HepG2 (cell line): ENCODE data around the gene ZFP36. TPM values are rescaled to one million over a fixed set of nuclear protein-coding genes. Genes with fewer than 3 reads are reported as not detected.

ENCODE experiments used
- CENPX ChIP-seq: sonication (generic); formaldehyde crosslinking; IDR thresholded peaks from 2 replicates; pipeline ENCODE4 v1.9.0; 2021; ENCODE audit warnings: mild to moderate bottlenecking, missing genetic modification reagents, moderate library complexity
- FOXA3 ChIP-seq: IDR thresholded peaks from 2 replicates; pipeline ENCODE4 v1.6.1; 2016; ENCODE audit warnings: missing genetic modification reagents, missing compliant biosample characterization
- IKZF1 ChIP-seq: fragments of 450-650 bp; IDR thresholded peaks from 2 replicates; pipeline ENCODE4 v1.7.1; 2016
- IKZF5 ChIP-seq: IDR thresholded peaks from 2 replicates; pipeline ENCODE4 v1.6.1; 2018; ENCODE audit warnings: missing genetic modification reagents, mild to moderate bottlenecking, missing compliant biosample characterization
- KAT2B ChIP-seq: fragments of 150-350 bp; IDR thresholded peaks from 2 replicates; pipeline ENCODE4 v1.6.1; 2014; ENCODE audit warnings: low read depth, low read length, borderline replicate concordance
- MED8 ChIP-seq: sonication (generic); formaldehyde crosslinking; IDR thresholded peaks from 2 replicates; pipeline ENCODE4 v1.8.1; 2023; ENCODE audit warnings: mild to moderate bottlenecking, missing genetic modification reagents; ENCODE audit not compliant: insufficient replicate concordance
- MIER2 ChIP-seq: IDR thresholded peaks from 2 replicates; pipeline ENCODE4 v1.6.1; 2016; ENCODE audit warnings: missing biosample characterization, missing genetic modification reagents
- MTERF4 ChIP-seq: sonication (generic); formaldehyde crosslinking; IDR thresholded peaks from 2 replicates; pipeline ENCODE4 v1.8.0; 2023; ENCODE audit warnings: mild to moderate bottlenecking, missing genetic modification reagents
- MYC ChIP-seq: sonication (generic); formaldehyde crosslinking; IDR thresholded peaks from 2 replicates; pipeline ENCODE4 v1.9.0; 2021; ENCODE audit warnings: missing genetic modification reagents, borderline replicate concordance
- SUZ12 ChIP-seq: fragments of 150-350 bp; IDR thresholded peaks from 2 replicates; pipeline ENCODE4 v1.6.1; 2014; ENCODE audit warnings: low read depth, low read length
- TOE1 ChIP-seq: sonication (generic); formaldehyde crosslinking; IDR thresholded peaks from 2 replicates; pipeline ENCODE4 v1.4.0; 2020; ENCODE audit warnings: mild to moderate bottlenecking, missing genetic modification reagents
- ZEB1 ChIP-seq: IDR thresholded peaks from 2 replicates; pipeline ENCODE4 v1.6.1; 2012; ENCODE audit warnings: mild to moderate bottlenecking, low read depth, inconsistent platforms; ENCODE audit not compliant: insufficient replicate concordance
- ZNF296 ChIP-seq: sonication (generic); formaldehyde crosslinking; conservative IDR thresholded peaks from 2 replicates; pipeline ENCODE4 v1.5.0; 2020; ENCODE audit warnings: mild to moderate bottlenecking, missing genetic modification reagents
- ZNF598 ChIP-seq: sonication (generic); formaldehyde crosslinking; IDR thresholded peaks from 2 replicates; pipeline ENCODE4 v1.5.1; 2020; ENCODE audit warnings: mild to moderate bottlenecking, missing genetic modification reagents, borderline replicate concordance
- ZNF619 ChIP-seq: sonication (generic); formaldehyde crosslinking; IDR thresholded peaks from 2 replicates; pipeline ENCODE4 v1.4.0; 2020; ENCODE audit warnings: mild to moderate bottlenecking, missing genetic modification reagents
- ZNF761 ChIP-seq: sonication (generic); formaldehyde crosslinking; conservative IDR thresholded peaks from 2 replicates; pipeline ENCODE4 v1.4.0; 2020; ENCODE audit warnings: mild to moderate bottlenecking, missing genetic modification reagents
- ZNF768 ChIP-seq: sonication (generic); formaldehyde crosslinking; IDR thresholded peaks from 2 replicates; pipeline ENCODE4 v1.4.0; 2020; ENCODE audit warnings: missing genetic modification reagents
- polyA plus RNA-seq, 8 experiments: library from polyadenylated mRNA; depleted of rRNA in 3 of 8; stranded (reverse) in 7 of 8; unstranded in 1 of 8; fragments of >200 nt; fragmentation: Illumina TruSeq in 4 of 8; extraction: Trizol in 4 of 8; gene quantifications; 2 replicates each; pipeline versions ENCODE4 v1.2.1 to v1.2.3, GENCODE V29; 2011 to 2016; ENCODE audit warnings: low read depth in 4 of 8, missing spikeins in 1 of 8, mixed read lengths in 1 of 8; ENCODE audit not compliant: insufficient read depth in 1 of 8
- total RNA-seq, 5 experiments: library from RNA; depleted of rRNA; stranded (reverse); fragments of >200 nt; fragmentation: Illumina TruSeq; extraction: Trizol; gene quantifications; 2 replicates each; pipeline ENCODE4 v1.2.3, GENCODE V29; 2016; ENCODE audit warnings: low read depth in 1 of 5
- TF ChIP-seq, protein P1 (sequence below): sonication (generic); formaldehyde crosslinking; IDR thresholded peaks from 2 replicates; pipeline ENCODE4 v1.5.0; 2020; ENCODE audit warnings: missing genetic modification reagents
- TF ChIP-seq, protein P2 (sequence below): sonication (generic); formaldehyde crosslinking; IDR thresholded peaks from 2 replicates; pipeline ENCODE4 v1.4.0; 2020; ENCODE audit warnings: missing genetic modification reagents
- TF ChIP-seq, protein P3 (sequence below): sonication (generic); formaldehyde crosslinking; IDR thresholded peaks from 2 replicates; pipeline ENCODE4 v1.8.0; 2022; ENCODE audit warnings: mild to moderate bottlenecking, missing genetic modification reagents
- TF ChIP-seq, protein P4 (sequence below): sonication (generic); formaldehyde crosslinking; IDR thresholded peaks from 2 replicates; pipeline ENCODE4 v1.4.0; 2020; ENCODE audit warnings: mild to moderate bottlenecking, missing genetic modification reagents
- TF ChIP-seq, protein P5 (sequence below): sonication (generic); formaldehyde crosslinking; conservative IDR thresholded peaks from 2 replicates; pipeline ENCODE4 v1.4.0; 2020; ENCODE audit warnings: missing genetic modification reagents

The ZFP36 gene
- total and polyA plus RNA-seq, 2 of the 13 experiments (the other 11 are each of a cell fraction or from before 2014, with no cell fraction given), result 1.4 to 1.7 TPM

DNA sequence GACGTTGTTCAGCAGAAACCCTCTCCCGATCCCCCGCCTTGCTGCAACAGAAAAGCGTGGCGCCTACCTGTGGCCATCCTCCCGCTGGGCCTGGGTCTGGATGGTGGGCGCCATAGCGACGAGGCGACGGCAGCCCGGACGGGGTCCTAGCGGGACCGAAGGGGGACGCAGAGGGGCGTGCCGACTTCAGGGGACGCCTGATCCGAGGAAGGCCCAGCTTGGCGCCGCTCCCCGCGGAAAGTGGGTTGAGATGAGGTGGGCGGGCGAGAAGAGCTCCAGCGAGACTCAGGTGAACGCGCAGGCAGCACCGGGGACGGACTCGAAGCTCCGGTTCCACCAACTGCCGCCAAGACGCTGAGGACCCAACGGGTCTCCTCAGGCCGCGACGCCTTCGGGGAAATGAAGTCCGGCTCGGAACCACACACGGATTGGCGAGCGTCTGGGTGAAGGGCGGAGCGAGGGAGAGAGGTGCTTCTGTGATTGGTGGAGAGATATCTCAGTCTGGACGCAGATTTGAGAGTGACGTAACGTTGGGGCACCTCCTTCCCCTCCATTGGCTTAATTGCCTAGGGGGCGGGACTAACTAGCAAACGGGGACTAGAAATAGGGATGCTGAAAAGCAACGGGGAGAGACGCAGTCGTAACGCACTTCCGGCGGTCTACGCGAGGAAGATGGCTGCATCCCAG is 15.8 kb upstream of the ZFP36 start, which contains the start of the genes MED29 and PAF1 (continued):
- TF ChIP-seq MED8 (CRISPR knock-in tag) (no peak), ZNF619 (CRISPR knock-in tag) (peak; percentile 90), ZEB1 (no peak), ZNF768 (CRISPR knock-in tag) (peak; percentile 36; the same call in 1 of the 2 replicates), TOE1 (no peak), IKZF5 (CRISPR knock-in tag) (peak; percentile 34; the same call in 1 of the 2 replicates), MIER2 (CRISPR knock-in tag) (no peak), SUZ12 (peak; percentile 53; the same call in 1 of the 2 replicates), FOXA3 (CRISPR knock-in tag) (peak; percentile 38), MYC (CRISPR knock-in tag) (peak; percentile 52; the same call in 1 of the 2 replicates), ZNF598 (peak; percentile 86; the same call in 1 of the 2 replicates), ZNF296 (no peak), KAT2B (no peak), CENPX (CRISPR knock-in tag) (no peak), IKZF1 (no peak), MTERF4 (CRISPR knock-in tag) (no peak; the same call in 1 of the 2 replicates), ZNF761 (CRISPR knock-in tag) (peak; percentile 91)
- TF ChIP-seq, protein P1, sequence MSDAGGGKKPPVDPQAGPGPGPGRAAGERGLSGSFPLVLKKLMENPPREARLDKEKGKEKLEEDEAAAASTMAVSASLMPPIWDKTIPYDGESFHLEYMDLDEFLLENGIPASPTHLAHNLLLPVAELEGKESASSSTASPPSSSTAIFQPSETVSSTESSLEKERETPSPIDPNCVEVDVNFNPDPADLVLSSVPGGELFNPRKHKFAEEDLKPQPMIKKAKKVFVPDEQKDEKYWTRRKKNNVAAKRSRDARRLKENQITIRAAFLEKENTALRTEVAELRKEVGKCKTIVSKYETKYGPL (CRISPR knock-in tag), result no peak
- TF ChIP-seq, protein P2, sequence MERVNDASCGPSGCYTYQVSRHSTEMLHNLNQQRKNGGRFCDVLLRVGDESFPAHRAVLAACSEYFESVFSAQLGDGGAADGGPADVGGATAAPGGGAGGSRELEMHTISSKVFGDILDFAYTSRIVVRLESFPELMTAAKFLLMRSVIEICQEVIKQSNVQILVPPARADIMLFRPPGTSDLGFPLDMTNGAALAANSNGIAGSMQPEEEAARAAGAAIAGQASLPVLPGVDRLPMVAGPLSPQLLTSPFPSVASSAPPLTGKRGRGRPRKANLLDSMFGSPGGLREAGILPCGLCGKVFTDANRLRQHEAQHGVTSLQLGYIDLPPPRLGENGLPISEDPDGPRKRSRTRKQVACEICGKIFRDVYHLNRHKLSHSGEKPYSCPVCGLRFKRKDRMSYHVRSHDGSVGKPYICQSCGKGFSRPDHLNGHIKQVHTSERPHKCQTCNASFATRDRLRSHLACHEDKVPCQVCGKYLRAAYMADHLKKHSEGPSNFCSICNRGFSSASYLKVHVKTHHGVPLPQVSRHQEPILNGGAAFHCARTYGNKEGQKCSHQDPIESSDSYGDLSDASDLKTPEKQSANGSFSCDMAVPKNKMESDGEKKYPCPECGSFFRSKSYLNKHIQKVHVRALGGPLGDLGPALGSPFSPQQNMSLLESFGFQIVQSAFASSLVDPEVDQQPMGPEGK (CRISPR knock-in tag), result peak; percentile 56; the same call in 1 of the 2 replicates
- TF ChIP-seq, protein P3, sequence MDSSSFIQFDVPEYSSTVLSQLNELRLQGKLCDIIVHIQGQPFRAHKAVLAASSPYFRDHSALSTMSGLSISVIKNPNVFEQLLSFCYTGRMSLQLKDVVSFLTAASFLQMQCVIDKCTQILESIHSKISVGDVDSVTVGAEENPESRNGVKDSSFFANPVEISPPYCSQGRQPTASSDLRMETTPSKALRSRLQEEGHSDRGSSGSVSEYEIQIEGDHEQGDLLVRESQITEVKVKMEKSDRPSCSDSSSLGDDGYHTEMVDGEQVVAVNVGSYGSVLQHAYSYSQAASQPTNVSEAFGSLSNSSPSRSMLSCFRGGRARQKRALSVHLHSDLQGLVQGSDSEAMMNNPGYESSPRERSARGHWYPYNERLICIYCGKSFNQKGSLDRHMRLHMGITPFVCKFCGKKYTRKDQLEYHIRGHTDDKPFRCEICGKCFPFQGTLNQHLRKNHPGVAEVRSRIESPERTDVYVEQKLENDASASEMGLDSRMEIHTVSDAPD, result no peak
- TF ChIP-seq, protein P4, sequence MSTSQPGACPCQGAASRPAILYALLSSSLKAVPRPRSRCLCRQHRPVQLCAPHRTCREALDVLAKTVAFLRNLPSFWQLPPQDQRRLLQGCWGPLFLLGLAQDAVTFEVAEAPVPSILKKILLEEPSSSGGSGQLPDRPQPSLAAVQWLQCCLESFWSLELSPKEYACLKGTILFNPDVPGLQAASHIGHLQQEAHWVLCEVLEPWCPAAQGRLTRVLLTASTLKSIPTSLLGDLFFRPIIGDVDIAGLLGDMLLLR (CRISPR knock-in tag), result no peak
- TF ChIP-seq, protein P5, sequence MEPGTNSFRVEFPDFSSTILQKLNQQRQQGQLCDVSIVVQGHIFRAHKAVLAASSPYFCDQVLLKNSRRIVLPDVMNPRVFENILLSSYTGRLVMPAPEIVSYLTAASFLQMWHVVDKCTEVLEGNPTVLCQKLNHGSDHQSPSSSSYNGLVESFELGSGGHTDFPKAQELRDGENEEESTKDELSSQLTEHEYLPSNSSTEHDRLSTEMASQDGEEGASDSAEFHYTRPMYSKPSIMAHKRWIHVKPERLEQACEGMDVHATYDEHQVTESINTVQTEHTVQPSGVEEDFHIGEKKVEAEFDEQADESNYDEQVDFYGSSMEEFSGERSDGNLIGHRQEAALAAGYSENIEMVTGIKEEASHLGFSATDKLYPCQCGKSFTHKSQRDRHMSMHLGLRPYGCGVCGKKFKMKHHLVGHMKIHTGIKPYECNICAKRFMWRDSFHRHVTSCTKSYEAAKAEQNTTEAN, result peak; percentile 78; the same call in 1 of the 2 replicates
